HCT116 (cell line): ENCODE data around the gene IARS1. TPM values are rescaled to one million over a fixed set of nuclear protein-coding genes. Genes with fewer than 3 reads are reported as not detected.

ENCODE experiments used
- ATAC-seq: fragments of 200-7000 bp; cut with Tn5 transposase; 2 replicates; pipeline ENCODE4 v1.9.1; 2020; ENCODE audit warnings: mild to moderate bottlenecking, moderate library complexity
- Bru-seq: library from RNA; stranded (reverse); fragments of 400-500 nt; gene quantifications from one replicate; lab custom pipeline; 2021; lab: Mats Ljungman, UMichigan
- BruChase-seq, 2 experiments: library from RNA; stranded (reverse); fragments of 400-500 nt; gene quantifications; one replicate each; lab custom pipeline; 2021; lab: Mats Ljungman, UMichigan
- BruUV-seq: library from RNA; stranded (reverse); fragments of 400-500 nt; replicated peaks from 2 replicates; lab custom pipeline; 2021; lab: Mats Ljungman, UMichigan
- CTCF ChIA-PET: fragments of 300-600 bp; sonication (Branson Sonifier 250); formaldehyde crosslinking; loops from one replicate; lab custom pipeline; 2021; ENCODE audit warnings: antibody characterized with exemption; lab: Charles Lee
- POLR2A ChIA-PET: fragments of 300-600, 350-600 bp; sonication (Branson Sonifier 250); formaldehyde crosslinking; loops from one replicate; lab custom pipeline; 2021; ENCODE audit warnings: antibody characterized with exemption; lab: Charles Lee
- RAD21 ChIA-PET, 2 experiments: fragments of 300-600 bp; sonication (Branson Sonifier 250); formaldehyde crosslinking; loops; one replicate each; lab custom pipeline; 2023; ENCODE audit warnings: low total read pairs in 2 of 2; ENCODE audit not compliant: uncharacterized antibody in 2 of 2, unreplicated experiment in 2 of 2, low non-redundant PET in 1 of 2; lab: Charles Lee
- DNase-seq: peaks from one replicate; pipeline ENCODE4 v3.0.0-alpha.2; 2010; ENCODE audit warnings: low read depth, low spot score
- H2AFZ ChIP-seq: fragments of 200-600 bp; shearing (Covaris generic), sonication (generic); 2 replicates; pipeline ENCODE4 v1.6.1; 2017; ENCODE audit warnings: low read depth, mixed run types, mixed read lengths, antibody characterized with exemption, low read length; ENCODE audit not compliant: poor library complexity, severe bottlenecking
- H3K27ac ChIP-seq: 2 replicates; pipeline ENCODE4 v1.5.1; 2012; ENCODE audit warnings: low read depth, low read length
- H3K27me3 ChIP-seq: fragments of 200-600 bp; sonication (generic); 2 replicates; pipeline ENCODE4 v1.6.1; 2016; ENCODE audit warnings: mixed run types, low read length, mixed read lengths; ENCODE audit not compliant: insufficient read depth
- H3K36me3 ChIP-seq, 2 experiments: fragments of 200-500 bp in 1 of 2; fragments of 200-600 bp in 1 of 2; sonication (Bioruptor generic) in 1 of 2; sonication (generic) in 1 of 2; 2 replicates each; pipeline versions ENCODE4 v1.5.1 to v1.6.1; 2014 to 2016; ENCODE audit warnings: low read length in 2 of 2, inconsistent platforms in 1 of 2, mixed read lengths in 1 of 2, mixed run types in 1 of 2; ENCODE audit not compliant: insufficient read depth in 2 of 2, control insufficient read depth in 1 of 2
- H3K4me1 ChIP-seq, 2 experiments: fragments of 200-600 bp in 1 of 2; sonication (generic) in 1 of 2; 2 replicates each; pipeline versions ENCODE4 v1.5.1 to v1.6.1; 2012 to 2017; ENCODE audit warnings: low read length in 2 of 2, inconsistent platforms in 1 of 2, mild to moderate bottlenecking in 1 of 2, mixed read lengths in 1 of 2, mixed run types in 1 of 2, moderate library complexity in 1 of 2; ENCODE audit not compliant: insufficient read depth in 2 of 2, control insufficient read depth in 1 of 2
- H3K4me2 ChIP-seq: fragments of 200-600 bp; sonication (generic); 2 replicates; pipeline ENCODE4 v1.6.1; 2017; ENCODE audit warnings: mixed run types, low read length, mixed read lengths
- H3K4me3 ChIP-seq, 2 experiments: fragments of 200-600 bp in 1 of 2; sonication (generic) in 1 of 2; replicated peaks in 1 of 2; 2 replicates each; pipeline ENCODE4 v1.5.1; 2011 to 2016; ENCODE audit warnings: low read length in 2 of 2, control low read depth in 1 of 2, low read depth in 1 of 2, mild to moderate bottlenecking in 1 of 2, mixed read lengths in 1 of 2, mixed run types in 1 of 2
- H3K79me2 ChIP-seq: fragments of 200-600 bp; sonication (generic); 2 replicates; pipeline ENCODE4 v1.6.1; 2017; ENCODE audit warnings: mild to moderate bottlenecking, mixed run types, low read length, moderate library complexity, mixed read lengths; ENCODE audit not compliant: insufficient read depth
- H3K9ac ChIP-seq: fragments of 200-600 bp; sonication (generic); 2 replicates; pipeline ENCODE4 v1.6.1; 2016; ENCODE audit warnings: low read length, mixed read lengths
- H3K9me2 ChIP-seq: fragments of 200-600 bp; sonication (generic), shearing (Covaris generic); 2 replicates; pipeline ENCODE4 v1.6.1; 2017; ENCODE audit warnings: mixed run types, mild to moderate bottlenecking, moderate library complexity; ENCODE audit not compliant: insufficient read depth
- H3K9me3 ChIP-seq, 2 experiments: fragments of 200-500 bp in 1 of 2; fragments of 200-600 bp in 1 of 2; sonication (Bioruptor generic) in 1 of 2; sonication (generic) in 1 of 2; 2 replicates each; pipeline ENCODE4 v1.6.1; 2014 to 2017; ENCODE audit warnings: low read length in 2 of 2, mixed read lengths in 2 of 2, inconsistent platforms in 1 of 2, low read depth in 1 of 2, mild to moderate bottlenecking in 1 of 2, mixed run types in 1 of 2, moderate library complexity in 1 of 2; ENCODE audit not compliant: control insufficient read depth in 1 of 2, insufficient read depth in 1 of 2
- H4K20me1 ChIP-seq: fragments of 200-600 bp; sonication (generic), shearing (Covaris generic); 2 replicates; pipeline ENCODE4 v1.6.1; 2017; ENCODE audit warnings: mixed run types, mild to moderate bottlenecking, moderate library complexity; ENCODE audit not compliant: insufficient read depth
- ATF3 ChIP-seq: IDR thresholded peaks from 2 replicates; pipeline ENCODE4 v1.6.1; 2012
- CEBPB ChIP-seq: IDR thresholded peaks from 2 replicates; pipeline ENCODE4 v1.6.1; 2012; ENCODE audit warnings: low read depth
- CTCF ChIP-seq, 3 experiments: fragments of 200-600 bp in 1 of 3; sonication (generic) in 1 of 3; IDR thresholded peaks in 2 of 3; conservative IDR thresholded peaks in 1 of 3; 2 replicates each; pipeline ENCODE4 v1.5.1; 2012 to 2017; ENCODE audit warnings: low read depth in 2 of 3, low read length in 2 of 3, antibody characterized with exemption in 1 of 3, borderline replicate concordance in 1 of 3, control low read depth in 1 of 3, mild to moderate bottlenecking in 1 of 3, mixed read lengths in 1 of 3, mixed run types in 1 of 3, moderate library complexity in 1 of 3; ENCODE audit not compliant: insufficient read depth in 1 of 3
- EGR1 ChIP-seq: IDR thresholded peaks from 2 replicates; pipeline ENCODE4 v1.6.1; 2012; ENCODE audit warnings: low read depth
- EZH2 ChIP-seq: fragments of 200-600 bp; sonication (generic); IDR thresholded peaks from 2 replicates; pipeline ENCODE4 v1.6.1; 2017; ENCODE audit warnings: antibody characterized with exemption, mixed run types
- EZH2phosphoT487 ChIP-seq: fragments of 200-600 bp; IDR thresholded peaks from 2 replicates; pipeline ENCODE4 v1.6.1; 2018; ENCODE audit warnings: antibody characterized with exemption, borderline replicate concordance
- FOSL1 ChIP-seq: IDR thresholded peaks from 2 replicates; pipeline ENCODE4 v1.6.1; 2012; ENCODE audit warnings: low read depth
- MAX ChIP-seq: IDR thresholded peaks from 2 replicates; pipeline ENCODE4 v1.6.1; 2012
- POLR2A ChIP-seq: IDR thresholded peaks from 2 replicates; pipeline ENCODE4 v1.7.0; 2011; ENCODE audit warnings: borderline replicate concordance; ENCODE audit not compliant: insufficient read depth, insufficient read length; ENCODE audit errors: extremely low read depth
- RAD21 ChIP-seq: IDR thresholded peaks from 2 replicates; pipeline ENCODE4 v1.6.1; 2012; ENCODE audit warnings: low read depth, mild to moderate bottlenecking
- REST ChIP-seq: IDR thresholded peaks from 2 replicates; pipeline ENCODE4 v1.6.1; 2012; ENCODE audit warnings: low read depth
- SIN3A ChIP-seq: IDR thresholded peaks from 2 replicates; pipeline ENCODE4 v1.6.1; 2012; ENCODE audit warnings: low read depth
- TCF7L2 ChIP-seq: IDR thresholded peaks from 2 replicates; pipeline ENCODE4 v1.7.0; 2011; ENCODE audit warnings: borderline replicate concordance, inconsistent platforms; ENCODE audit not compliant: insufficient read depth, insufficient read length; ENCODE audit errors: extremely low read depth
- YY1 ChIP-seq: IDR thresholded peaks from 2 replicates; pipeline ENCODE4 v1.6.1; 2011; ENCODE audit warnings: low read length, low read depth, moderate library complexity, mild to moderate bottlenecking; ENCODE audit not compliant: insufficient replicate concordance; ENCODE audit errors: extremely low read depth
- ZFX ChIP-seq: fragments of 450-650 bp; IDR thresholded peaks from 2 replicates; pipeline ENCODE4 v1.6.1; 2017
- ZNF274 ChIP-seq: fragments of 200-500 bp; sonication (Bioruptor generic); IDR thresholded peaks from 2 replicates; pipeline ENCODE4 v1.6.1; 2014; ENCODE audit warnings: mild to moderate bottlenecking, low read depth, low read length, inconsistent platforms
- intact Hi-C: fragments of 100-400 bp; cut with micrococcal nuclease; formaldehyde crosslinking; loops from 2 replicates; pipeline ENCODE4 v1.10.0; 2022
- long read RNA-seq: library from polyadenylated mRNA; unstranded; transcript quantifications from one replicate; pipeline ENCODE4 v2.0.0, GENCODE V29; 2021; ENCODE audit not compliant: unreplicated experiment
- polyA plus RNA-seq: library from polyadenylated mRNA; unstranded; fragments of >200 nt; gene quantifications from 2 replicates; pipeline ENCODE4 v1.2.1, GENCODE V29; 2012; ENCODE audit warnings: missing spikeins
- total RNA-seq: library from RNA; stranded (reverse); gene quantifications from one replicate; pipeline ENCODE4 v1.2.1, GENCODE V29; 2021; ENCODE audit not compliant: unreplicated experiment

The IARS1 gene
- total RNA-seq = 279 TPM
- polyA plus RNA-seq = 124 and 161 TPM in 2 replicates
- Bru-seq, nascent RNA = percentile 98 among the genes with signal in this experiment
- BruChase-seq, experiment 1, labeled RNA remaining after a 6-hour chase = percentile 98 among the genes with signal in this experiment
- BruChase-seq, experiment 2, labeled RNA remaining after a 2-hour chase = percentile 98 among the genes with signal in this experiment
- long read RNA-seq, full-length matches to known transcripts = 104 of 575 reads
- long read RNA-seq, partial matches to known transcripts = 376 of 575 reads
- long read RNA-seq, other reads (novel, unspliced or antisense) = 95 of 575 reads

- POLR2A ChIA-PET = no interaction called here
- intact Hi-C loops = no loop called here
- ATAC-seq = peak; percentile 94
- Histone ChIP-seq H3K27ac (peak within 1 kb of the TSS; percentile 60), H3K9me3 (no peaks in the 10 kb centered on the region), H3K4me2 (peak within 1 kb of the TSS; percentile 86), H3K79me2 (peaks cover 59% of the 10 kb centered on the region), H3K9ac (peak within 1 kb of the TSS; percentile 86), H4K20me1 (peaks cover 13% of the 10 kb centered on the region; the same call in 1 of the 2 replicates), H3K36me3 (peaks cover 21 to 39% of the 10 kb centered on the region in 2 experiments), H3K9me2 (no peaks in the 10 kb centered on the region), H2AFZ (no peak within 1 kb of the TSS), H3K4me1 (peaks cover 6 to 22% of the 10 kb centered on the region in 2 experiments; a peak in 3 of 4 replicates), H3K4me3 (peak within 1 kb of the TSS; percentile 73 to 92), H3K27me3 (no peaks in the 10 kb centered on the region)
- DNase-seq = peak; percentile 95
- CTCF ChIA-PET = no interaction called here
- TSS peak; percentile 92 for BruUV-seq
- RAD21 ChIA-PET = no interaction called here
- TF ChIP-seq EGR1 (no peak), POLR2A (peak; percentile 93), EZH2 (no peak), FOSL1 (no peak; the same call in 1 of the 2 replicates), CTCF (IDR thresholded peaks at IDR 0.05 in 2 of 3, conservative IDR thresholded peaks at IDR 0.05 in 1 of 3; ENCODE audit: borderline replicate concordance in 1 of 3, insufficient read depth in 1 of 3, low read depth in 2 of 3, low read length in 2 of 3) (peak; percentile 18 to 23 (median 22); a peak in 2 of 6 replicates), CEBPB (peak; percentile 98), EZH2phosphoT487 (no peak), ZNF274 (no peak), MAX (peak; percentile 100), REST (no peak), SIN3A (peak; percentile 100), ATF3 (peak; percentile 78; the same call in 1 of the 2 replicates), TCF7L2 (peak; percentile 72), YY1 (peak; percentile 35), ZFX (no peak; the same call in none of the 2 replicates), RAD21 (no peak)
These were observed at the start of gene IARS1 for GRCh38 chr9:92293452-92294296. TSS of gene IARS1 (minus strand) at chr9:92293697. CDS start at chr9:92289419, 4,278 bp downstream.
